ENCODE data around the gene FGGY.
"Not testable (repeated sequence)": the region's sequence is repeated elsewhere in the genome, so short reads cannot be mapped to it uniquely, and the experiment has no call there.

DNA sequence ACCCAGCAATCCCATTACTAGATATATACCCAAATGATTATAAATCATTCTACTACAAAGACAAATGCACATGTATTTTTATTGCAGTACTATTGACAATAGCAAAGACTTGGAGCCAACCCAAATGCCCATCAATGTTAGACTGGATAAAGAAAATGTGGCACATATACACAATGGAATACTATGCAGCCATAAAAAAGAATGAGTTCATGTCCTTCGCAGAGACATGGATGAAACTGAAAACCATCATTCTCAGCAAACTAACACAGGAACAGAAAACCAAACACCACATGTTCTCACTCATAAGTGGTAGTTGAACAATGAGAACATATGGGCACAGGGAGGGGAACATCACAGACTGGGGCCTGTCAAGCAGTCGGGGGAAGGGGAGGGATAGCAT is 414.0 kb downstream of the FGGY start:
- TF ChIP-seq, protein P1, sequence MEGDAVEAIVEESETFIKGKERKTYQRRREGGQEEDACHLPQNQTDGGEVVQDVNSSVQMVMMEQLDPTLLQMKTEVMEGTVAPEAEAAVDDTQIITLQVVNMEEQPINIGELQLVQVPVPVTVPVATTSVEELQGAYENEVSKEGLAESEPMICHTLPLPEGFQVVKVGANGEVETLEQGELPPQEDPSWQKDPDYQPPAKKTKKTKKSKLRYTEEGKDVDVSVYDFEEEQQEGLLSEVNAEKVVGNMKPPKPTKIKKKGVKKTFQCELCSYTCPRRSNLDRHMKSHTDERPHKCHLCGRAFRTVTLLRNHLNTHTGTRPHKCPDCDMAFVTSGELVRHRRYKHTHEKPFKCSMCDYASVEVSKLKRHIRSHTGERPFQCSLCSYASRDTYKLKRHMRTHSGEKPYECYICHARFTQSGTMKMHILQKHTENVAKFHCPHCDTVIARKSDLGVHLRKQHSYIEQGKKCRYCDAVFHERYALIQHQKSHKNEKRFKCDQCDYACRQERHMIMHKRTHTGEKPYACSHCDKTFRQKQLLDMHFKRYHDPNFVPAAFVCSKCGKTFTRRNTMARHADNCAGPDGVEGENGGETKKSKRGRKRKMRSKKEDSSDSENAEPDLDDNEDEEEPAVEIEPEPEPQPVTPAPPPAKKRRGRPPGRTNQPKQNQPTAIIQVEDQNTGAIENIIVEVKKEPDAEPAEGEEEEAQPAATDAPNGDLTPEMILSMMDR (IDR thresholded peaks at IDR 0.05; ENCODE audit: insufficient read depth, low read length, poor library complexity, severe bottlenecking) = not testable (repeated sequence)
- not testable (repeated sequence) for TF ChIP-seq EZH2phosphoT487 (conservative IDR thresholded peaks at IDR 0.05; ENCODE audit: low read length)
